Tibial nerve (tissue), 3 donors: ENCODE results near the gene SLC9A3.

Experiments used
- EP300 ChIP-seq, 2 donors: sonication (generic); formaldehyde crosslinking; IDR thresholded peaks; one replicate each; pipeline ENCODE4 v1.6.1; 2017; ENCODE audit warnings: antibody characterized with exemption in 2 of 2, mild to moderate bottlenecking in 1 of 2
- POLR2A ChIP-seq, 2 donors: fragments of 450-650 bp; IDR thresholded peaks; one replicate each; pipeline ENCODE4 v1.6.1; 2017; ENCODE audit warnings: antibody characterized with exemption in 2 of 2, mild to moderate bottlenecking in 2 of 2, moderate library complexity in 2 of 2

GRCh38 chr5:569868-570361, 45.7 kb upstream of the SLC9A3 start:
- TF ChIP-seq POLR2A (IDR thresholded peaks at IDR 0.05) (no peak), EP300 (IDR thresholded peaks at IDR 0.05) (no peak)
